Measurements from ENCODE around the gene DLGAP1.

GRCh38 chr18:4292696-4293095 lies 162.4 kb downstream of the DLGAP1 start:
- TF ChIP-seq POLR2A (IDR thresholded peaks at IDR 0.05) (no peak), CTCF (IDR thresholded peaks at IDR 0.05 in 4 of 5, conservative IDR thresholded peaks at IDR 0.05 in 1 of 5) (no peak)
